ENCODE results near the gene GNAI3. TPM values are rescaled to one million over a fixed set of nuclear protein-coding genes. Genes with fewer than 3 reads are reported as not detected.

GNAI3 gene
- total and polyA plus RNA-seq, 10 of the 15 experiments (the other 5 are each of a cell fraction or from before 2014, with no cell fraction given) = 5.9 to 13.8 (median 8.0) TPM

GRCh38 chr1:109592916-109593315 lies 44.5 kb downstream of the GNAI3 start:
- no TSS peak for BruUV-seq (replicated peaks)
- ChIA-PET SMC1A (ENCODE audit: uncharacterized antibody, unreplicated experiment) (no interaction called here), POLR2A (no interaction called here), RAD21 (ENCODE audit: unreplicated experiment) (no interaction called here), CTCF (interaction anchor here (1.7 kb wide), 1 partner anchor 12 kb away, joined by 3 read pairs; no protein-coding TSS in a partner anchor)
- no peaks in the 10 kb centered on the region for H4K20me1 ChIP-seq (ENCODE audit: control insufficient read depth, insufficient read depth)
- DNase-seq (ENCODE audit: low read depth, low spot score) (no peak), ATAC-seq (no peak), FAIRE-seq (no peak)
- in situ Hi-C loops (cut with MboI) = no loop called here
- intact Hi-C loops (cut with micrococcal nuclease; ENCODE audit: unreplicated experiment) = loop anchor here (5.0 kb wide), 1 partner anchor 246 kb away; no protein-coding TSS in a partner anchor
- H3K4me2 ChIP-seq (ENCODE audit: control insufficient read depth, insufficient read depth) = no peak overlapping the region
- no peak overlapping the region for H3K4me3 ChIP-seq
- H3K9ac ChIP-seq (ENCODE audit: control insufficient read depth, insufficient read depth, low read length) = no peak overlapping the region
- H3K36me3 ChIP-seq (ENCODE audit: control insufficient read depth in 2 of 2, insufficient read depth in 2 of 2, low read length in 1 of 2) = peaks cover 1 to 16% of the 10 kb centered on the region in 2 experiments
- no peaks in the 10 kb centered on the region for H3K9me3 ChIP-seq (replicated peaks; ENCODE audit: control insufficient read depth, insufficient read depth, low read length)
- no peak overlapping the region for H3K27ac ChIP-seq (ENCODE audit: control insufficient read depth, insufficient read depth)
- no peaks in the 10 kb centered on the region for H3K79me2 ChIP-seq (ENCODE audit: control insufficient read depth, insufficient read depth, low read length)
- no peaks in the 10 kb centered on the region for H3K27me3 ChIP-seq (replicated peaks in 1 of 2; ENCODE audit: control insufficient read depth in 2 of 2, insufficient read depth in 2 of 2, low read length in 1 of 2)
- H2AFZ ChIP-seq (ENCODE audit: control insufficient read depth, low read depth, low read length) = no peak overlapping the region
- H3K4me1 ChIP-seq (ENCODE audit: control insufficient read depth, insufficient read depth, low read length) = no peaks in the 10 kb centered on the region
- TF ChIP-seq MYC (IDR thresholded peaks at IDR 0.05; ENCODE audit: insufficient read depth, insufficient read length, insufficient replicate concordance, low read length, severe bottlenecking) = no peak
- TF ChIP-seq E2F8 (IDR thresholded peaks at IDR 0.05; ENCODE audit: low read depth, partially characterized antibody) = no peak
- TF ChIP-seq YBX1 (IDR thresholded peaks at IDR 0.05) = no peak
- TF ChIP-seq ESRRA (IDR thresholded peaks at IDR 0.05; ENCODE audit: low read length) = no peak
- no peak for TF ChIP-seq HDGF (IDR thresholded peaks at IDR 0.05)
- TF ChIP-seq SIN3A (IDR thresholded peaks at IDR 0.05; ENCODE audit: low read depth, low read length) = no peak
- no peak for TF ChIP-seq BCL11A (IDR thresholded peaks at IDR 0.05; ENCODE audit: low read depth, low read length)
- TF ChIP-seq KLF5 (IDR thresholded peaks at IDR 0.05; ENCODE audit: partially characterized antibody) = no peak
- TF ChIP-seq RELB (IDR thresholded peaks at IDR 0.05; ENCODE audit: low read depth) = no peak
- no peak for TF ChIP-seq ZBTB40 (IDR thresholded peaks at IDR 0.05; ENCODE audit: borderline replicate concordance)
- no peak for TF ChIP-seq HCFC1 (IDR thresholded peaks at IDR 0.05; ENCODE audit: low read length)
- TF ChIP-seq HDAC6 (IDR thresholded peaks at IDR 0.05; ENCODE audit: unreplicated experiment) = no peak
- TF ChIP-seq MEF2B (IDR thresholded peaks at IDR 0.05; ENCODE audit: partially characterized antibody, poor library complexity, severe bottlenecking) = no peak
- TF ChIP-seq DPF2 (IDR thresholded peaks at IDR 0.05) = no peak
